GM10847 (cell line): ENCODE measurements around the gene PABPN1.

Source experiments
- POLR2A ChIP-seq: IDR thresholded peaks from 2 replicates; pipeline ENCODE4 v1.6.1; 2011; ENCODE audit not compliant: insufficient read length; ENCODE audit errors: extremely low read depth

Gene PABPN1

GRCh38 chr14:23319746-23320583 is 1.3 kb upstream of the PABPN1 start:
- TF ChIP-seq POLR2A: no peak

GRCh38 chr14:23321572-23322547 is 603 bp downstream of the PABPN1 start:
- TF ChIP-seq POLR2A: peak; percentile 6

- TF ChIP-seq POLR2A: no peak
These were observed 1.6 kb downstream of the PABPN1 start for GRCh38 chr14:23322568-23323517.

- TF ChIP-seq POLR2A: no peak
These were observed 2.7 kb downstream of the PABPN1 start for GRCh38 chr14:23323838-23324454.

- no peak for TF ChIP-seq POLR2A
These were observed 3.2 kb downstream of the PABPN1 start for GRCh38 chr14:23324455-23324846.

GRCh38 chr14:23324993-23325392 is 3.7 kb downstream of the PABPN1 start:
- no peak for TF ChIP-seq POLR2A

GRCh38 chr14:23326491-23327332 is 5.5 kb downstream of the PABPN1 start:
- no peak for TF ChIP-seq POLR2A

- no peak for TF ChIP-seq POLR2A
These were observed 6.9 kb downstream of the PABPN1 start for GRCh38 chr14:23327947-23328744.

- TF ChIP-seq POLR2A: no peak
These were observed 14.4 kb downstream of the PABPN1 start for GRCh38 chr14:23335623-23336022.

- TF ChIP-seq POLR2A: no peak
These were observed 18.4 kb downstream of the PABPN1 start for GRCh38 chr14:23339506-23340268.

- no peak for TF ChIP-seq POLR2A
These were observed 23.2 kb downstream of the PABPN1 start for GRCh38 chr14:23344481-23344880.

GRCh38 chr14:23345987-23346692 is 24.9 kb downstream of the PABPN1 start:
- no peak for TF ChIP-seq POLR2A
